WI38 (cell line): ENCODE data around the gene MICAL1.

Experiments
- H3K4me3 ChIP-seq: 2 replicates; pipeline ENCODE4 v1.5.1; 2011; ENCODE audit warnings: low read depth, mild to moderate bottlenecking, control low read depth, low read length
- TF ChIP-seq, protein P1 (sequence below): IDR thresholded peaks from 2 replicates; pipeline ENCODE4 v1.5.1; 2012; ENCODE audit warnings: low read depth, mild to moderate bottlenecking, control low read depth, low read length

The MICAL1 gene

DNA sequence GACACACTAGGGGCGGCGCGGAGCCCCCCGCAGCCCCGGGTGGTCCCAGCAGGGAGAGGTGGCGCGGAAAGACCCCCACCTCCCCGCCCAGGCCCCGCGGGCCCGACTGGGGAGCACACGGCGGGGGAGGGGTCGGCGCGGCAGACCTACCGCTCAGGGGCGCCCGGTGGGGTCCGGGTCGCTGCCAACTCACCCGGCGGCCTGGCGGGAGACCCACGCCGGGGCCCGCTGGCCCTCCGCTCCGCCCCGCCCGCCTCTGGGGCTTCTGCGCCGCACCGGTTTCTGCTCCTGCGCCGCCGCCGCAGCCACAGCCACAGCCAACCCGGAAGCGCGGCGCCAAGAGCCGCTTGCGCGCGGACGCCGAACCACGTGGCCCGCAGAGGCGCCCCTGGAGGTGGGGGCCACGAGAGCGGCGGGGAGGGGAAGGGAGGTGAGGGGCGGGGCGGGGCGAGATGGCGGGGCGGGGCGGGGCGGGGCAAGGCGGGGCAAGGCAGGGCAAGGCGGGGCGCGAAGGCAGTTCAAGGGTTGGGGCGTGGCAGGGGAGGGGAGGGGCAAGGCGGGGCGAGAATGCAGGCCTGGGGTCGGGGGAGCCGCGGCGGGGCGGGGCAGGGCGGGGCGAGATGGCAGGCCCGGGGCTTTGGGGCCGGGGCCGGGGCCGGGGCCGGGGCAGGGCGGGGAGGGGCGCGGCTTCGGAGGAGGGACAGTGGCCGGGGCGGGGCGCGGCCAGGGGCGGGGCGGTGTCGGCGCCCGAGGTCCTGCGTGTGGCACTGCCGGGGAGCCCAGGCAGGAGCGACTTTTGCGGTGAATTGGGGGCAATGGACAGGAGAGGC lies 27.5 kb upstream of the MICAL1 start, which contains the start of gene ZBTB24:
ZBTB24 (minus strand) TSS at position 315 of the 830 bp plus-strand sequence. CDS start 1,193 bp downstream, outside the sequence.
- H3K4me3 ChIP-seq: peak within 1 kb of the TSS; percentile 86
- TF ChIP-seq, protein P1, sequence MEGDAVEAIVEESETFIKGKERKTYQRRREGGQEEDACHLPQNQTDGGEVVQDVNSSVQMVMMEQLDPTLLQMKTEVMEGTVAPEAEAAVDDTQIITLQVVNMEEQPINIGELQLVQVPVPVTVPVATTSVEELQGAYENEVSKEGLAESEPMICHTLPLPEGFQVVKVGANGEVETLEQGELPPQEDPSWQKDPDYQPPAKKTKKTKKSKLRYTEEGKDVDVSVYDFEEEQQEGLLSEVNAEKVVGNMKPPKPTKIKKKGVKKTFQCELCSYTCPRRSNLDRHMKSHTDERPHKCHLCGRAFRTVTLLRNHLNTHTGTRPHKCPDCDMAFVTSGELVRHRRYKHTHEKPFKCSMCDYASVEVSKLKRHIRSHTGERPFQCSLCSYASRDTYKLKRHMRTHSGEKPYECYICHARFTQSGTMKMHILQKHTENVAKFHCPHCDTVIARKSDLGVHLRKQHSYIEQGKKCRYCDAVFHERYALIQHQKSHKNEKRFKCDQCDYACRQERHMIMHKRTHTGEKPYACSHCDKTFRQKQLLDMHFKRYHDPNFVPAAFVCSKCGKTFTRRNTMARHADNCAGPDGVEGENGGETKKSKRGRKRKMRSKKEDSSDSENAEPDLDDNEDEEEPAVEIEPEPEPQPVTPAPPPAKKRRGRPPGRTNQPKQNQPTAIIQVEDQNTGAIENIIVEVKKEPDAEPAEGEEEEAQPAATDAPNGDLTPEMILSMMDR: no peak

DNA sequence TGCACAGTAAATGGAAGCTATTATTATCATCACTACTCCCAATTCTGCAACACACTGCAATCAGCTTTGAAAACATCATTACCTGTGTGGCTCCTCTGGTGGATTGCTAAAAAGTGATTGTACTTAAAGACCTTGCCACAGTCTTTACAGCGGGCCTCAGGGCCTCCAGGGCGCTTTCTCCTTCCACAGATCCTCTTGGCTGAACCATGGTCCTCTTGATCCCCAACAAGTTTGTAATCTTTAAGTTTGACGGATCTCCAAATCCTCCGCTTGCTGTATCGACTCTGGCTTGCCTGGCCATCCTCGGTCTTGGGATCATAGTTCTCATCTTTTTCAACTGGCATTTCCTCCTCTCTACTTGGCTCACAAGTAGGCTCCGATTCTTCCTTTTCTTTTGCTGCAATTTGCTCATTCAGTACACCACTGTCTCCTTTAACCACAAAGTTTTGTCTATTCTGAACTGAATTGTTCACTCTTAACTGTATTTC lies 25.5 kb upstream of the MICAL1 start:
- H3K4me3 ChIP-seq: no peak overlapping the region

DNA sequence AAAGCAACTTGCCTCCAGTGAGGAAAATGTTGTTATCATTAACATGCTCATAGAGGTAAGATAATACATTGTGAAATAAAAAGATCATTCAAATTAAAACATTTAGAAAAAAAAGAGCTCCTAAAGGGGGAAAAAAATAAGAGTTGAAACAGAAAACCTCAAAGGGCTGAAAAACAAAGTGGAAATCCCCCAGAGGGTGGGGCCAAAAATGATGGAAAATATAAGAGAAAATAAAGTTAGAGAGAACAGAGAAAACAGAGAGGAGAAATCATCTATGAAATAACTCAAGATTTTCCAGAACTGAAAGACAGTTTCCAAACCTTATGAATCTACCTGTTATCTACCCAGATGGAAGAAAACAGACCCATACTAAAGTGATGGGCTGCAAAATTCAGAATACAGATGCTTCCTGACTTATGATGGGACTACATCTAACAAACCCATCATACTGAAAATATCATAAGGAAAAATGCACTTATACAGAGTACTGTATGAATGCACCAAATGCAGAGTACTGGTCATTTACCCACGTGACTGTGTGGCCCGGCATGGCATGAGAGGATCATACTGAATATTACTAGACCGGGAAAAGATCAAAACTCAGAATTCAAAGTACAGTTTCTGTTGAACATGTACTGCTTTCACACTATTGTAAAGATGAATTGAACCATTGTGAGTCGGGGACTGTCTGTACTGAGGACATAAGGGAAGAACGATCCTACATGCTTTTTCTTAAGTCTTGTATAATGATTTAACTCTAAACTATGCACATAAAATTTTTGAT lies 23.5 kb upstream of the MICAL1 start:
- TF ChIP-seq, protein P1: no peak
- no peak overlapping the region for H3K4me3 ChIP-seq

More for the DNA sequence above, 25.5 kb upstream of the MICAL1 start:
- TF ChIP-seq, protein P1: no peak

DNA sequence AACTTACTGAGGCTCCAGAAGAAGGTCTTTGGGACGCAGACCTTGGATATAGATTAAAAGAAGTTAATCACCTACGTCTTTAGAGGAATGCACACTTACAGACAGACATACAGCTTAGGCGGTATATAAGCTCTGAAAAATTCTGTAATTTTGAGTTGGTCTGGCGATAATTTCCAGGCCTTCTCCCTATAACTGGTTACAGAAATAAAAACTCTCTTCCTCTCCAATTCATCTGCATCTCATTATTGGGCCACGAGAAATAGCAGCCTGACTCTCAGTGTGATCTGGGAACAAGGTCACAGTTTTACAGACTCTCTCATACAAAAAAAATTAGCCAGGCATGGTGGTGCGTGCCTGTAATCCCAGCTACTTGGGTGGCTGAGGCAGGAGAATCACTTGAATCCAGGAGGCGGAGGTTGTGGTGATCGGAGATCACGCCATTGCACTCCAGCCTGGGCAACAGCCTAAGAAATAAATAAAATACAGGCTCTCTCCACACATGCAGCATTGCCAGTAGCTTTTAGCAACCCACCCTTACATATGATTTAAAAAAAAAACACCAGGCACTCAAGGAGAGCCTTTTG lies 22.7 kb upstream of the MICAL1 start:
- no peak overlapping the region for H3K4me3 ChIP-seq
- TF ChIP-seq, protein P1: no peak

DNA sequence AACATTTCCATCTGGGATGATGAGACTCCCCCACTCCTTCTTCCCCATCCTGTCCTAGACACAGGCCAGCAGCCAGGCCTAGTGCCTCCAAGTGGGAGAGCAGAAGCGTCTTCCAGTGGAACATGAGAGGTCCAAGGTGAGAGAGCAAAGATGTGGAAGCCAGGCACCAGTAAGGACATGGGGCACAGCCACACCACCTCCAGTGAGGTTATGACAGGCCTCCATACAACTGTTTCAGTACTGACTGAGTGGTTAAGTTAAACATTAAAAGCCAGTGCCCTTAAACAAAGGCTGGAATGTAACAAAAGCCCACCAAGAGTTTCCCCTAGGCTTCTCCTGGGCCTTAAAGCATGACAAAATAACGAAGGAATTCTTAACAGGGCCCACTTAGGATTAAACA lies 22.2 kb upstream of the MICAL1 start:
- H3K4me3 ChIP-seq: no peak overlapping the region

DNA sequence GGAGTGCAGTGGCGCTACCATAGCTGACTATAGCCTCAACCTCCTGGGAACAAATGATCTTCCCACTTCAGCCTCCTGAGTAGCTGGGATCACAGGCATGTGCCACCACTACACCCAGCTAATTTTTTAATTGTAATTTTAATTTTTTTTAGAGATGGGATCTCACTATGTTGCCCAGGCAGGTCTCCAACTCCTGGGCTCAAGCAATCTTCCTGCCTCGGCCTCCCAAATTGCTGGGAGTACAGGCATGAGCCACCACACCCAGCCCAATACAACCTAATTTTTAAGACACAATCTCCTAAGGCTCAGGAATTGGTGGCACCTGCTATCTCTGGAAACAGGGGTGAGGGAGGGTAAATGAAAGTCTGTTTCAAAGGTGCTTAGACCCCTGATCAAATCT lies 21.6 kb upstream of the MICAL1 start:
- TF ChIP-seq, protein P1: no peak
- no peak overlapping the region for H3K4me3 ChIP-seq

More for the DNA sequence above, 22.2 kb upstream of the MICAL1 start:
- TF ChIP-seq, protein P1: no peak
